ENCODE measurements around the gene RAD9B.
"Not testable (repeated sequence)": the region's sequence is repeated elsewhere in the genome, so short reads cannot be mapped to it uniquely, and the experiment has no call there.

Gene RAD9B

GRCh38 chr12:110501752-110502738, at the start of gene RAD9B, which contains the start of gene VPS29:
Gene RAD9B (plus strand): TSS chr12:110502331. CDS start chr12:110502338, 7 bp downstream.
Gene VPS29 (minus strand): TSS chr12:110502111. CDS start chr12:110502051, 60 bp downstream.
- peak; percentile 97 for DNase-seq

DNA sequence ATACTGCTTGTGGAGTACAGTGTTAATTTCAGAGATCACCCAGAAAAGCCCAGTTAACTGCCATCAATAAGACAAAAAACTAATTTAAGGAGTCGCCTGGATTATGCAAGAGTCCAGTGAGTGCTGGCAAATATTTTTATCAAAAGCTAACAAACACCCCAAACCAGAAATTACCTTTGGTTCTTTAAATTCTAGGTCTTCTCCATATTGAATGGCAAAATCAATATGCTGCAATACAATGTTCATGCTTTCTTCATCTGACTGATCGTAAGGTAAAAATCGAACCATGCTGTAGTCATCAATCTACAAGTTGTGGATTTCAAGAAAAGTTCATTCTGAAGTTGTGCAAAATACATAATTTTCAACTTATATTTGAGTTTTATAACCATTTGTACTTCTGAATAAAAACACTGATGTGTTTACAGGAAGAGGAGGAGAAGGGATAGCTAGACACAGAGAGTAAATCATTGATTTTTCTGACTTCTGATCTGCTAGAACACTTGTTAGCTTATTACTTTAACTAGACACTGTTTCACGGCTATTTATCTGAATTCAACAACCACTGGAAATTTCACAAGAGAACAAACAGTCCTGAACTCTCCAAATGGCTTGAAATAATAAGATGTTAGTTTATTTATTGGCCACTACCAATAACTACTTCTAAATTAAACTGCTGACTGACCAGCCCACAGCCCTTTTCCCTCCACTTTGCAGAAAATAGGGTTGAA, 48.4 kb upstream of the RAD9B start:
- no peak for DNase-seq

DNA sequence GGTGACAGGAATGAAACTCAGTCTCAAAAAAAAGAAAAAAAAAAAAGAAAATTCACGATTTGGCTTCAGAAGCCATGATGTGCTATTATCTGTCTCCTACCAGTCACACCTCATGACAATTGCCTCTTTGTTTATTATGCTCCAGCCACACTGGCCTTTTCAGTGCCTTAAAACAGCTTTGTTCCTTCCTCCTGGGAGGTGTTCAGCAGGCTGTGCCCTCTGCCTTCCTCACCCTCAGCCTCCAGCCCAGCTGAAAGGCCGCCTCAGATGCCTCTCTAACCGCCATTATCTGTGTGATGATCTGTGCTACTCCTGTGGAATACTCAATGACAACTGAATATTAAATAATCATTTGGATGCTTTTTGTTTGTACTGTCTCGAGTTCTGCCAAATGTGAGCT, 43.4 kb upstream of the RAD9B start:
- DNase-seq = no peak

GRCh38 chr12:110461189-110461588, 40.9 kb upstream of the RAD9B start:
- not testable (repeated sequence) for DNase-seq

- no peak for DNase-seq
These were observed 37.1 kb upstream of the RAD9B start for GRCh38 chr12:110465024-110465423.

DNA sequence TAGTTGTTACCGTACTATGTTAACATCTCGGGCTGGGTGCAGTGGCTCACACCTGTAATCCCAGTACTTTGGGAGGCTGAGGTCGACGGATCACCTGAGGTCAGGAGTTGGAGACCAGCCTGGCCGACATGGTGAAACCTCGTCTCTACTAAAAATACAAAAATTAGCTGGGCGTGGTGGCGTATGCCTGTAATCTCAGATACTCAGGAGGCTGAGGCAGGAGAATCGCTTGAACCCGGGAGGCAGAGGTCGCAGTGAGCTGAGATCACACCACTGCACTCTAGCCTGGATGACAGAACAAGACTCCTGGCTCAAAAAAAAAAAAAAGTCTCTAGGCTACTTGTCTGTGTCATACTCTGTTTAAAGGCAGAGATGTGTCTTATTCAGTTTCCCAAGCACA, 36.4 kb upstream of the RAD9B start:
- DNase-seq = not testable (repeated sequence)

- DNase-seq = no peak
These were observed 35.3 kb upstream of the RAD9B start for GRCh38 chr12:110466791-110467190.

DNA sequence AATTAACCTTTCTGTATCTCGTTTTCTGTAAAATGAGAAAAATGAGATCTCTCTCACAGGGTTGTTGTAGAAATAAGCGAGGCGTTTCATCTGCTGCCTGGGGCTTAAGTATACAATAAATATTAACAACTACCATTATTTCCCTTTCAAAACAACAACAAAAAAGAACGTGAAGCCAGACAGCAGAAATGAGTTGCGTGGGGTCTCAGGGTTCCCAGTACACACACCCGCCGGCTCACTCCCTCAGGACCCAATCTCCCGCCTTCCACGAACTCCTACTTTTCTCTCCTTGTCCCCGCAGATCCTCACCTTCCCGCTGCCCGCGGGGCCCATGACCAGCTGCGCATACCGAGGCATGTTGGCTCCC, 34.3 kb upstream of the RAD9B start:
- DNase-seq = no peak

DNA sequence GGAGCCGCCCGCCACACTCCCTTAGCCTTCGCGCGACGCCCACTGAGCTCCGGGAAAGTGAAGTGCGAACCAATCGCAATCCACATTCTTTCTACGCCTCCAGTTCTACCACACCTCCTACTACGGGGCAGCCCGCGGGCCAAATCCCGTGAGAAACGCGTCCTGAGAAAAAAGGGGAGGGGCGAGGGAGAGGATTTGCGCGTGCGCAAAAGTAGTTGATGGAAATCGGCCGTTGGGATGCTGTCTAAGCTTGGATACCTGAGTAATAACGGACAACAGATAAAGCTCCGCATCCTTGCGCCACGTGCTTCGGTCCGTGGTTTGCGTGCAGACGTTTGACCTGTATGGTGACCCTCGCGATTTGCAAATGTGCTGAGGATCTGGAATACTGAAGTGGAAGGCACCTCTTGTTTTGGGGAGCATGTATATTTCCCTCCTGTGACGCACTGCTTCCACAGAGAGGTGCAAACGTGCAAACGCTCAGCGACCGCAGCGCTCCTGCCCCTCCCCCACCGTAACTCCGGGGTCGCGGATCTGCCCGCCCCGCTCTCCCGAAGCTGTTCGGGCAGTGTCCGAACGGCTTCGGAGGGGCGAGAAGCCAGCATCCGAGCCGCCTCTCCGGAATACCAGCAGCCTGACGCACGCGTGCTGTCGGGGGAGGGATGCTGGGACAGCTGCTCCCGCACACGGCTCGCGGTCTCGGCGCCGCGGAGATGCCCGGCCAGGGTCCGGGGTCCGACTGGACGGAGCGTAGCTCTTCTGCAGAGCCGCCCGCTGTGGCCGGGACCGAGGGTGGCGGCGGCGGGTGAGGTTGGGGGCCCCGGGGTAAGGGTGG, 33.7 kb upstream of the RAD9B start, which contains the start of the genes FAM216A and GPN3:
TSS of gene FAM216A (plus strand) at position 632 of the 835 bp plus-strand sequence. CDS start at position 663, 31 bp downstream.
TSS of gene GPN3 (minus strand) at position 44 of the 835 bp plus-strand sequence. CDS start 54 bp downstream, outside the sequence.
- peak; percentile 98 for DNase-seq

- DNase-seq = no peak
These were observed 26.7 kb upstream of the RAD9B start for GRCh38 chr12:110475426-110475825.

- no peak for DNase-seq
These were observed 3.0 kb upstream of the RAD9B start for GRCh38 chr12:110498984-110499706.

GRCh38 chr12:110501399-110501751, 756 bp upstream of the RAD9B start:
- DNase-seq = peak; percentile 15

DNA sequence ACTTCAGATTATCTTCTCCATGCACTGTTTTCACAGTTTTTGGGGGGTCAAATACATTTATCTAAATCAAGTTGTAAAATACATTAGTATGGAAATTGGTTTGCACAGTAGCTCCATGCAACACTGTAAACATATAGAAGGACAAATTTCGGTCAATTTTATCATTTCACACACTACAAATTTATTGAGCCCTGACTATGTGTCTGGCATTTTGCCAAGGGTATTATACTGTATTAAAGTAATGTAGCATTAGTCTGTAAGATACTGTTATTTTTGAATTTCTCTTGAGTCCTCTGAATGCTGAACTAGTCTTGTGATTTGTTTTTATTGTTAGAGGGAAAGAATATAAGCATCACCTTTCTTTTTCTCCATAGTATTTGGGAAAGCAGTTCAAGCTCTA, 1.3 kb downstream of the RAD9B start:
- DNase-seq = no peak

DNA sequence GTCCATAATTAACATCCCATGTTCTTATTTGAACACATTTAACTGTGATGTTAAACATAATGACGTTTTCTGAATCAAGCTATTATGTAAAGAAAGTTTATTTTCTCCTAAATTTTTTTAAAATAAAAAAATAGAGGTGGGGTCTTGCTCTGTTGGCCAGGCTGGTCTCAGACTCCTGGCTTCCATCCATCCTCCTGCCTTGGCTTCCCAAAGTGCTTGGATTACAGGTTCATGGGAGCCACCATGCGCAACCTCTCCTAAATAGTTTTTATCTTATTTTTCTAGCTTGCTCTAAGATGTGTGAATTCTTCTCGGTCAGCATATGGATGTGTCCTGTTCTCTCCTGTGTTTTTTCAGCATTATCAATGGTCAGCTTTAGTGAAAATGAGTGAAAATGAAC, 3.2 kb downstream of the RAD9B start:
- no peak for DNase-seq

DNA sequence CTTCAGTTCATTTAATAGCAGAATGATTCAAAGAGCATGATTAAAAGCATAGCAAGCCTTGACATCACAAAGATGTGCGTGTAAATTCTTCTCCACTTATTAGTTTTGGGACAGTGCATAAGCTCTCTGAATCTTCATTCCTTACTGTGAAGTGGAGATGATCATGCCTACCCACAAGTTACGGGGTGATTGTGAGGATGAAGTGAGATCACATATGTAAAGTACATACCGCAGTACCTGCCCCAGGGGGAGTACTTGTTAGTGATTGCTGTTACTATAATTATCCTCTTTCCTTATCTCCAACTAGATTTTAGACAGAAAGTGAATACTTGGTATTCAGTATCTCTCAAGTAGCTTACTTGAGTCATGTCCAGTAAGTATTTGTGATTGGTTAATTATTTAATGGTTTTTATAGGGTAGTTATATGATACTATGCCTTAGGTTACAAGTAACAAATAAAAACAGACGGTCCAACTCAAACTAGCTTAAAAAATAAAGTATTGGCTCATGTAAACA, 6.0 kb downstream of the RAD9B start:
- DNase-seq = no peak

GRCh38 chr12:110513842-110514241, 11.7 kb downstream of the RAD9B start:
- no peak for DNase-seq

GRCh38 chr12:110514363-110514762, 12.2 kb downstream of the RAD9B start:
- DNase-seq = no peak

DNA sequence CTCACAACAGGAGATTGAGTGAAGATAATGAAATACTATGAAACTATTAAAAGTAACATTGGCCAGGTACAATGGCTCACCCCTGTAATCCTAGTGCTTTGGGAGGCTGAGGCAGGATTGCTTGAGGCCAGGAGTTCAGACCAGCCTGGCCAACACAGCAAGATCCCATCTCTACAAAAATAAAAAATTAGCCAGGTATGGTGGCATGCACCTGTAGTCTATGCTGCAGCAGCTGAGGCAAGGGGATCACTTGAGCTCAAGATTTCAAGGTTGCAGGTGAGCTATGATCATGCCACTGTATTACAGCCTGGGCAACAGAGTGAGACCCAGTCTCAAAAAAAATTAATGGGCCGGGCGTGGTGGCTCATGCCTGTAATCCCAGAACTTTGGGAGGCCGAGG, 14.9 kb downstream of the RAD9B start:
- DNase-seq = no peak

GRCh38 chr12:110518014-110518413, 15.9 kb downstream of the RAD9B start:
- not testable (repeated sequence) for DNase-seq

DNA sequence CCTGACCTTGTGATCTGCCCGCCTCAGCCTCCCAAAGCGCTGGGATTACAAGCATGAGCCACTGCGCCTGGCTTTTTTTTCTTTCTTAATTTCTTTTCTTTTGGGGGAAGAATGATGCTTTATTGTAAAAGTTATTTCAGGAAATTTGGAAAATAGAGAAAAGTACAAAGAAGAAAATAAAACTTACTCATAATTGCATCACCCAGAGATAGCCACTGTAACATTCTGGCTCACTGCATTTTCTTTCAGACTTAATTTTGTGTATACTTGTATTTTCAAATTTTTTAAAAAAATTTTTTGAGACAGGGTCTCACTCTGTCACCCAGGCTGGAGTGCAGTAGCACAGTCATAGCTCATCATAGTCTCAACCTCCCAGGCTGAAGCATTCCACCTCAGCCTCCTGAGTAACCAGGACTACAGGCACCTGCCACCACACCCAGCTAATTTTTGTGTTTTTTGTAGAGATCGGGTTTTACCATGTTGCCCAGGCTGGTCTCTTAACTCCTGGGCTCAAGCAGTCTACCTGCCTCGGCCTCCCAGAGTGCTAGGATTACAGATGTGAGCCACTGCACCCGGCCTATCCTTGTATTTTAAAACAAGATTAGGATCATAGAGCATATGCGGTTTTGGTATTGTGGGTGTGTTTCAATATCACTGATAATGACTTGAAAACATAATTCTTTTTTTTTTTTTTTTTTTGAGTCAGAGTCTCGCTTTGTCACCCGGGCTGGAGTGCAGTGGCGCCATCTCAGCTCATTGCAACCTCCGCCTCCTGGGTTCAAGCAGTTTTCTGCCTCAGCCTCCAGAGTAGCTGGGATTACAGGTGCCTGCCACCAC, 19.0 kb downstream of the RAD9B start:
- not testable (repeated sequence) for DNase-seq
